Measurements from ENCODE around the gene POLD2. TPM values are rescaled to one million over a fixed set of nuclear protein-coding genes. Genes with fewer than 3 reads are reported as not detected.

Gene POLD2
- total and polyA plus RNA-seq, 2 donors (not counting 1 experiment from before 2014, with no cell fraction given): 69.8 to 76.5 TPM

GRCh38 chr7:44087911-44088838, 35.2 kb downstream of the POLD2 start:
- Histone ChIP-seq H3K9ac (ENCODE audit: insufficient read depth, low read length) (peak overlapping the region; percentile 58), H3K9me3 (ENCODE audit: control insufficient read depth, insufficient read depth, low read depth, low read length) (no peaks in the 10 kb centered on the region), H3K4me2 (ENCODE audit: extremely low read depth, insufficient read depth, low read length) (peak overlapping the region; percentile 51), H3K27ac (ENCODE audit: insufficient read depth, low read length) (peak overlapping the region; percentile 95), H3K36me3 (ENCODE audit: control insufficient read depth, insufficient read depth, low read length) (no peaks in the 10 kb centered on the region), H3K4me3 (replicated peaks in 1 of 4; ENCODE audit: control extremely low read depth in 1 of 4, insufficient read depth in 1 of 4, low read depth in 3 of 4, low read length in 4 of 4) (peak overlapping the region in 1 of 4 experiments; percentile 17), H4K20me1 (ENCODE audit: control insufficient read depth, extremely low read depth, insufficient read depth, low read length) (no peaks in the 10 kb centered on the region), H3K27me3 (ENCODE audit: control insufficient read depth, insufficient read depth, low read length) (no peaks in the 10 kb centered on the region), H3K4me1 (ENCODE audit: control insufficient read depth, extremely low read depth, insufficient read depth, low read length) (peaks cover 14% of the 10 kb centered on the region), H3K79me2 (ENCODE audit: control insufficient read depth, insufficient read depth, low read length) (no peaks in the 10 kb centered on the region), H2AFZ (ENCODE audit: low read length) (peak overlapping the region; percentile 13)
- TF ChIP-seq, protein P1, sequence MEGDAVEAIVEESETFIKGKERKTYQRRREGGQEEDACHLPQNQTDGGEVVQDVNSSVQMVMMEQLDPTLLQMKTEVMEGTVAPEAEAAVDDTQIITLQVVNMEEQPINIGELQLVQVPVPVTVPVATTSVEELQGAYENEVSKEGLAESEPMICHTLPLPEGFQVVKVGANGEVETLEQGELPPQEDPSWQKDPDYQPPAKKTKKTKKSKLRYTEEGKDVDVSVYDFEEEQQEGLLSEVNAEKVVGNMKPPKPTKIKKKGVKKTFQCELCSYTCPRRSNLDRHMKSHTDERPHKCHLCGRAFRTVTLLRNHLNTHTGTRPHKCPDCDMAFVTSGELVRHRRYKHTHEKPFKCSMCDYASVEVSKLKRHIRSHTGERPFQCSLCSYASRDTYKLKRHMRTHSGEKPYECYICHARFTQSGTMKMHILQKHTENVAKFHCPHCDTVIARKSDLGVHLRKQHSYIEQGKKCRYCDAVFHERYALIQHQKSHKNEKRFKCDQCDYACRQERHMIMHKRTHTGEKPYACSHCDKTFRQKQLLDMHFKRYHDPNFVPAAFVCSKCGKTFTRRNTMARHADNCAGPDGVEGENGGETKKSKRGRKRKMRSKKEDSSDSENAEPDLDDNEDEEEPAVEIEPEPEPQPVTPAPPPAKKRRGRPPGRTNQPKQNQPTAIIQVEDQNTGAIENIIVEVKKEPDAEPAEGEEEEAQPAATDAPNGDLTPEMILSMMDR (conservative IDR thresholded peaks at IDR 0.05 in 1 of 2, IDR thresholded peaks at IDR 0.05 in 1 of 2; ENCODE audit: low read depth in 1 of 2, low read length in 2 of 2): no peak
- no peak for TF ChIP-seq EZH2 (IDR thresholded peaks at IDR 0.05; ENCODE audit: low read length, missing control alignments)
- peak; percentile 65 to 89 for DNase-seq (ENCODE audit: low read depth in 2 of 2)

- Histone ChIP-seq H3K27me3 (ENCODE audit: control insufficient read depth, insufficient read depth, low read length) (no peaks in the 10 kb centered on the region), H3K4me2 (ENCODE audit: extremely low read depth, insufficient read depth, low read length) (no peak overlapping the region), H3K9ac (ENCODE audit: insufficient read depth, low read length) (no peak overlapping the region), H3K4me3 (replicated peaks in 1 of 4; ENCODE audit: control extremely low read depth in 1 of 4, insufficient read depth in 1 of 4, low read depth in 3 of 4, low read length in 4 of 4) (no peak overlapping the region), H3K4me1 (ENCODE audit: control insufficient read depth, extremely low read depth, insufficient read depth, low read length) (peaks cover 14% of the 10 kb centered on the region), H3K9me3 (ENCODE audit: control insufficient read depth, insufficient read depth, low read depth, low read length) (no peaks in the 10 kb centered on the region), H2AFZ (ENCODE audit: low read length) (no peak overlapping the region), H3K79me2 (ENCODE audit: control insufficient read depth, insufficient read depth, low read length) (no peaks in the 10 kb centered on the region), H4K20me1 (ENCODE audit: control insufficient read depth, extremely low read depth, insufficient read depth, low read length) (no peaks in the 10 kb centered on the region), H3K27ac (ENCODE audit: insufficient read depth, low read length) (peak overlapping the region; percentile 95), H3K36me3 (ENCODE audit: control insufficient read depth, insufficient read depth, low read length) (no peaks in the 10 kb centered on the region)
- DNase-seq (ENCODE audit: low read depth in 2 of 2): no peak
- TF ChIP-seq, protein P1 (conservative IDR thresholded peaks at IDR 0.05 in 1 of 2, IDR thresholded peaks at IDR 0.05 in 1 of 2; ENCODE audit: low read depth in 1 of 2, low read length in 2 of 2): no peak
These were observed 36.7 kb downstream of the POLD2 start for GRCh38 chr7:44086627-44087026.

- Histone ChIP-seq H3K27ac (ENCODE audit: insufficient read depth, low read length) (peak overlapping the region; percentile 35), H4K20me1 (ENCODE audit: control insufficient read depth, extremely low read depth, insufficient read depth, low read length) (no peaks in the 10 kb centered on the region), H3K36me3 (ENCODE audit: control insufficient read depth, insufficient read depth, low read length) (no peaks in the 10 kb centered on the region), H3K79me2 (ENCODE audit: control insufficient read depth, insufficient read depth, low read length) (peaks cover 6% of the 10 kb centered on the region), H3K4me3 (replicated peaks in 1 of 4; ENCODE audit: control extremely low read depth in 1 of 4, insufficient read depth in 1 of 4, low read depth in 3 of 4, low read length in 4 of 4) (no peak overlapping the region), H3K4me2 (ENCODE audit: extremely low read depth, insufficient read depth, low read length) (no peak overlapping the region), H3K9ac (ENCODE audit: insufficient read depth, low read length) (no peak overlapping the region), H3K4me1 (ENCODE audit: control insufficient read depth, extremely low read depth, insufficient read depth, low read length) (peaks cover 14% of the 10 kb centered on the region), H2AFZ (ENCODE audit: low read length) (no peak overlapping the region), H3K27me3 (ENCODE audit: control insufficient read depth, insufficient read depth, low read length) (no peaks in the 10 kb centered on the region), H3K9me3 (ENCODE audit: control insufficient read depth, insufficient read depth, low read depth, low read length) (no peaks in the 10 kb centered on the region)
- no peak for DNase-seq (ENCODE audit: low read depth in 2 of 2)
- TF ChIP-seq EZH2 (IDR thresholded peaks at IDR 0.05; ENCODE audit: low read length, missing control alignments): no peak
- TF ChIP-seq, protein P1 (conservative IDR thresholded peaks at IDR 0.05 in 1 of 2, IDR thresholded peaks at IDR 0.05 in 1 of 2; ENCODE audit: low read depth in 1 of 2, low read length in 2 of 2): peak in 1 of 2 donors; percentile 6
These were observed 37.8 kb downstream of the POLD2 start for GRCh38 chr7:44085546-44085945.
